NCI-H2171 treated with DMSO at 0.1 percent for 48 hours (cell line): Measurements from ENCODE around the gene HADHA.
"Not testable (repeated sequence)": the region's sequence is repeated elsewhere in the genome, so short reads cannot be mapped to it uniquely, and the experiment has no call there.

Experiments used
- DNase-seq: peaks from one replicate; lab custom pipeline; 2025; lab: John Stamatoyannopoulos, UW

HADHA gene

GRCh38 chr2:26173776-26174482, 70.5 kb downstream of the HADHA start:
- no peak for DNase-seq

GRCh38 chr2:26172871-26173775, 71.3 kb downstream of the HADHA start, which contains the start of gene GAREM2:
Gene GAREM2, plus strand, starts transcription at chr2:26173088. Its CDS starts 133 bp downstream, at chr2:26173221.
- no peak for DNase-seq

- DNase-seq, result no peak
Measured at GRCh38 chr2:26172189-26172870, 72.1 kb downstream of the HADHA start.

DNA sequence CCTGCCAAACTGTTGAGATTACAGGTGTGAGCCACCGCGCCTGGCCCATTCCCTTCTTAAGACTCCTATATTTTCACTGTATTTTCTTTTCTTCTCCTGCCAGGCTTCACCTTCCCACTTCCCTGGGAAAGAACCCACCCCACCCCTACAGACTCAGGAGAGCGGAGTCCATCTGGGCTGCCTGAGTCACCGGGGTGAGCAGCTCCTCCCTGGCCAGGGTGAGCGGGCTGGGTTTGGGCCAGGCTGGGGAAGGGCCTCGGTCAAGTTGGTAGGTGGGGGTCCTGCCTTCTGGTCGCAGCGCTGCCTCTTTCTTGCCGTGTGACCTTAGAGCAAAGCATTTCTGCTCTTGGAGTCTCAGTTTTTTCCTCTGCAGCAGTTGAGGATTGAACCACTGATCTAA, 73.6 kb downstream of the HADHA start:
- DNase-seq, result no peak

- DNase-seq, result no peak
Measured at GRCh38 chr2:26169681-26170414, 74.6 kb downstream of the HADHA start.

DNA sequence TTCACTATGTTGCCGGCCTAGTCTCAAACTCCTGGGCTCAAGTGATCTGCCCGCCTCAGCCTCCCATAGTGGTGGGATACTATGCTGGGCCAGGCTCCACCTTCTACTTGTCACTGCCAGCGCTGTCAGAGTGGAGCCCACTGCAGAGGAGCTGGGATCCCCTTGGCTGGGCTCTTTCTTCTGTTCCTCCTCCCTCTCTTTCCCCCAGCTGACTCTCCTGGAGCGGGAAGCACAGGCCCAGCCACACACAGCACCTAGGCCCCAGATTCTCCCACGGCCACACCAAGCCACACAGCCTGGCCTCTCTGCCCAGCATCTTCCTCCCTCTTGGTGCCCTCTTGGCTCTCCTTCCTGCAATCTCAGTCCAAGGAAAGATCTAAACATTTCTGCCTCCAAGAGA, 75.2 kb downstream of the HADHA start:
- no peak for DNase-seq

DNA sequence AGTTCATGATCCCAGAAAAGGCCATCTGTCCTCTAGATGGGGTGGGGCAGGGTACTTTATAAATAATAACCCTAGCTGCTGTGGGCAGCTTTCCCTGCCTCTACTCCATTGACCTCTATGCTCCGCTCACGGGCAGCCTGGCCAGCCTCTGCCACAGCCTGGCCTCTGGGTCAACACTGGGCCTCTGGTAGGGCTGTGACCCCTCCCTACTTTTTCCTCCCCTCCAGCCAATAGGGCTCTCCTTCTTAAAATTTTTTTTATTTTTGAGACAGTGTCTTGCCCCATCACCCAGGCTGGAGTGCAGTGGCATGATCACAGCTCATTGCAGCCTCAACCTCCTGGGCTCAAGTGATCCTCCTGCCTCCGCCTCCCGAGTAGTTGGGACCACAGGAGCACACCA, 75.6 kb downstream of the HADHA start:
- no peak for DNase-seq

GRCh38 chr2:26166541-26166940, 77.9 kb downstream of the HADHA start:
- not testable (repeated sequence) for DNase-seq

DNA sequence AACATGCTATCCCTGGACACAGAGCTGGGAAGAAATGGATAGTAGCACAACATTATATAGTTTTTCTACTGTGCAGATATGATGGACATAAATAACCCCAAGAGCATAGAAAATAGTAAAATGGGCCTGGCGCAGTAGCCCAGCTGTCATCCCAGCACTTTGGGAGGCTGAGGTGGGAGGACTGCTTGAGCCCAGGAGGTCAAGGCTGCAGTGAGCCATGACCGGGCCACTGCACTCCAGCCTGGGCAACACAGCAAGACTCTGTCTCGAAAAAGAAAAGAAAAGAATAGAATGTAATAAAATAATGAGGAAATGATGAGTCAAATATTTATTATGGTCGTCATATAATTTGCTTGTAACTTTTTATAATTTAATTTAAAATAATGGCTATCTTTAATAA, 79.0 kb downstream of the HADHA start:
- no peak for DNase-seq

DNA sequence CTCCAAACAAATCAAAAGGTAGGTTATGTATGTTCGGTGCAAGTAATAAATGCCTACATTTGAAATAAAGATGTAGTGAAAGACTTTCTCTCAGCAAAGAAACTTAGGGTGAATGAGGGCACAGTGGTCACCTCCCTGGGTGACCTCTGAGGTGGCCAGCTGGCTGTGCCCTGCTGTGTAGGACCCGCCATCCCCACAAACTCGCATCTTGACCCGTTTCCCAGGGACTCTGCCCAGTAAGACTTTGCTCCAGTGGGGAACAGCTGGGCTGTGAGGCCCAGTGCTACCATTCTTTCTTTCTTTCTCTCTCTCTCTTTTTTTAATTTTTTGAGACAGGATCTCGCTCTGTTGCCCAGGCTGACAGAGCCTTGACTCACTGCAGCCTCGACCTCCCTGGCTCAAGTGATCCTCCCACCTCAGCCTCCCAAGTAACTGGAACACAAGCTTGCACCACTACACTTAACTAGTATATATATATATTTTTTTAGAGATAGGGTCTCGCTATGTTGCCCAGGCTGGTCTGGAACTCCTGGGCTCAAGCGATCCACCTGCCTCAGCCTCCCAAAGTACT, 79.7 kb downstream of the HADHA start:
- DNase-seq, result no peak

- DNase-seq, result no peak
Measured at GRCh38 chr2:26164231-26164630, 80.2 kb downstream of the HADHA start.

DNA sequence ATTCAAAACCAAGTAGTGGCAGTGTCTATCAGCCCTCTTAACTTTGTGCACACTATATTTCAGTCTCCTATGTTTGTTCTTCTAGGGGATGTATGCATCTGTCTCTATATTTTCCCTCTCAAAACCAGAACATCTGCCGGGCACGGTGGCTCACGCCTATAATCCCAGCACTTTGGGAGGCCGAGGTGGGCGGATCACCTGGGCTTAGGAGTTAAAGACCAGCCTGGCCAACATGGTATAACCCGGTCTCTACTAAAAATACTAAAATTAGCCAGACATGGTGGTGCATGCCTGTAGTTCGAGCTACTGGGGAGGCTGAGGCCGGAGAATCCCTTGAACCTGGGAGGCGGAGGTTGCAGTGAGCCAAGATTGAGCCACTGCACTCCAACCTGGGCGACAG, 81.5 kb downstream of the HADHA start:
- no peak for DNase-seq

DNA sequence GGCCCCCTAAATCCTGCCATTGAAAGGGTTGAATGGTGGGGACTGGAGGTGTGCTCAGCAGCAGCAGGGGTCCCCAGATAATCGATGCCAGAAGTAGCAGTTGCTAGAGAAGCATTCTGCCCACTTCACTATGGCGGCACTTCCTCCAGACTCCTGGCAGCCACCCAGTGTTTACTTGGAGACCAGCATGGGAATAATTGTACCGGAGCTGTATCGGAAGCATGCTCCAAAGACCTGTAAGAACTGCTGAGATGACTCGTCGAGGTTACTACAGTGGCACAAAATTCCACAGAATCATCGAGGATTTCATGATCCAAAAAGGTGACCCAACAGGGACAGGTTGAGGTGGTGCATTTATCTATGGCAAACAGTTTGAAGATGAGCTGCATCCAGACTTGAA, 82.5 kb downstream of the HADHA start:
- no peak for DNase-seq

DNA sequence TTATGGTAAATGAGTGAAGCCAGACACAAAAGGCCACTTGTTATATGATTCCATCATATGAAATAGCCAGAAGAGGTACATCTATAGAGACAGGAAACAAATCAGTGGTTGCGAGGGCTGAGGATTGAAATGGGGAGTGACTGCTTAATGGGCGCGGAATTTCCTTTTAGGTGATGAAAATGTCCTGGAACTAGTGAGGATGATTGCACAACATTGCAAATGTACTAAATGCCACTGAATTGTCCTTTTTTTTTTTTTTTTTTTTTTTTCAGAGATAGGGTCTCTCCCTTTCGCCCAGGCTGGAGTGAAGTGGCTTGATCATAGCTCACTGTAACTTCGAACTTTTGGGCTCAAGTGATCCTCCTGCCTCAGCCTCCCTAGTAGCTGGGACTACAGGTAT, 86.9 kb downstream of the HADHA start:
- DNase-seq, result no peak

DNA sequence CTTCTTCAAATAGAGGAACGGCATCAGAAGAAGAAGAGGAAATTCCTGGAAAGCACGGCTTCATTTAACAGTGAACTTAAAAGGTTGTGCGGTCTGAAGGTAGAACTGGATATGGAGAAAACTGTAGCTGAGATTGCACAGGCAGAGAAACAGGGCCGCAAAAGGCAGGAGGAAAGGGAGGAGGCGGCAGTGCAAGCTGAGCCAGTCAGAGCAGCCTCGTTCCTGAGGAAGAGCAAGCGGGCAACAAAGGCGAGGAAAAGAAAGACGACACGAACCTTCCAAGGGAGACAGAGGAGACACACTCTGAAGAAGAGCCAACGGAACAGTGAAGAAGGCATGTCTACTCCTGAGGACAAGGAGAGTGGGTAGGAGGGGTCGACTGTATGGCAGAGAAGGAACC, 94.2 kb downstream of the HADHA start:
- DNase-seq, result no peak

GRCh38 chr2:26148501-26148900, 95.9 kb downstream of the HADHA start:
- DNase-seq, result no peak

DNA sequence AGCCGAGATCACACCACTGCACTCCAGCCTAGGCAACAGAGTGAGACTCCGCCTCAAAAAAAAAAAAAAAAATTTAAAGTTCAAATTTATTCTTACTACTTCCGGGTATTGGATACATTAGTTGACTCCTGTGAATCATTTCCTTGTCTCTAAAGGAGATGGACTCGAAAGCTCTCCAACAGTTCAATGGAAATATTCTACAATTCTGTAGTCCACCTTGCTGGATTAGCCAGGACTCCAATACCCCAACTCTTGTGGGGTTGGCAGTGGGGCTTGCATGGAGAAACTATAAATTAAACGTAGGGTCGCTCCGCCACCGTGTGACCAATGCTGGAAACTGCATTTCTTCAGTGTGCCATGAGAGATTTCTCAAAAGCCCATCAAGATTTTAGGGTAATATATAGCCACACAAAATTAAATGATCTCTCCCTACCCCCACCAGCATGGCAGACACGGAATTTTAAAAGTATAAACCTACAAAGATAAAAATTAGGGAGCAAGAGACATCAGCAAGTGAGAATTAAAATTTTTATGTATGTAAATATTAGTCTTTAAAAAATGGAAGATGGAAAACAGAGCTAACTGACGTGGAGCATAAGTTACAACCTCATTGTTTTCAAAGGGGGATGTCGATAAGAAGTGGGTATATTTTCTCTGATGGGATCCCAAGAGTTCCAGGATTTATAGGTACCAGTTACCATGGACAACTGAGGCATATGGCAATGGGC, 99.3 kb downstream of the HADHA start:
- peak; percentile 71 for DNase-seq

DNA sequence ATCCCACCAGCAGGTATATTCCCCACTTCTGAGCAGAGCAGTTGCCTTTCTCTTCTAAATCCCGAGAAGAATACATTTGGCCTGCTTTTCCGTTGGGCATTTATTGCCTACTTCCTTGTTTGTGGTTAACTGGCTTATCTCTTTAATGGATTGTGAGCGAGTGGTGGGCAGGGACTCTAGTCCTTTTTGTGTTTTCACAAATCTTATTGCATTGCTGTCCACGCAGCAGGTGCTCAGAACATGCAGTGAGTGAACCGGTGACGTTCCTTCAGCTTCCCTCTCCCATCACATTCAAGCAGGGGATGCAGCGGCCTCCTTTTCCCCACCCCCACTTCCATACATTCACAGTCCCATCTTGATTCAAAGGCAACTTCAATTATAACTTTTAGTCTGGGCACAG, 100.4 kb downstream of the HADHA start:
- DNase-seq, result no peak

GRCh38 chr2:26141145-26141769, 103.2 kb downstream of the HADHA start:
- DNase-seq, result no peak
